K562 (cell line): Measurements from ENCODE around the gene LRRC47. TPM values are rescaled to one million over a fixed set of nuclear protein-coding genes. Genes with fewer than 3 reads are reported as not detected.

ENCODE experiments used
- CTBP1 ChIP-seq: fragments of 450-650 bp; IDR thresholded peaks from 2 replicates; pipeline ENCODE4 v1.6.1; 2016; ENCODE audit warnings: borderline replicate concordance
- GATAD2A ChIP-seq: fragments of 450-650 bp; IDR thresholded peaks from 2 replicates; pipeline ENCODE4 v1.6.1; 2017
- HNRNPUL1 ChIP-seq: fragments of 200-400 bp; formaldehyde crosslinking; IDR thresholded peaks from 2 replicates; pipeline ENCODE4 v1.6.1; 2017; ENCODE audit warnings: low read length
- NFE2L1 ChIP-seq: fragments of 450-650 bp; IDR thresholded peaks from 2 replicates; pipeline ENCODE4 v1.6.1; 2016; ENCODE audit warnings: missing genetic modification characterization, low read depth, mild to moderate bottlenecking, missing compliant biosample characterization, moderate library complexity, borderline replicate concordance
- NFIC ChIP-seq: fragments of 450-650 bp; IDR thresholded peaks from 2 replicates; pipeline ENCODE4 v1.6.1; 2017; ENCODE audit warnings: mild to moderate bottlenecking, inconsistent platforms
- NR0B1 ChIP-seq: fragments of 450-650 bp; IDR thresholded peaks from one replicate; pipeline ENCODE4 v1.6.1; 2018; ENCODE audit warnings: mild to moderate bottlenecking, moderate library complexity; ENCODE audit not compliant: partially characterized antibody
- PHB2 ChIP-seq: fragments of 450-650 bp; IDR thresholded peaks from 2 replicates; pipeline ENCODE4 v1.6.1; 2017; ENCODE audit warnings: low read depth
- POLR2H ChIP-seq: IDR thresholded peaks from 2 replicates; pipeline ENCODE4 v1.6.1; 2016; ENCODE audit warnings: missing genetic modification characterization, low read depth, mild to moderate bottlenecking, control low read depth, missing compliant biosample characterization, moderate library complexity
- RBBP5 ChIP-seq: fragments of 200-600 bp; sonication (generic); IDR thresholded peaks from 2 replicates; pipeline ENCODE4 v1.6.1; 2012; ENCODE audit warnings: borderline replicate concordance, mild to moderate bottlenecking, low read length, control low read depth, inconsistent platforms; ENCODE audit not compliant: insufficient read depth, poor library complexity, severe bottlenecking
- REST ChIP-seq, 2 experiments: fragments of 450-650 bp; formaldehyde crosslinking in 1 of 2; IDR thresholded peaks; 2 replicates each; pipeline versions ENCODE4 v1.4.0 to v1.6.1; 2014 to 2020; ENCODE audit warnings: mild to moderate bottlenecking in 2 of 2, borderline replicate concordance in 1 of 2, low read depth in 1 of 2
- STAG1 ChIP-seq: sonication (generic); formaldehyde crosslinking; IDR thresholded peaks from 2 replicates; pipeline ENCODE4 v1.5.0; 2020; ENCODE audit warnings: missing genetic modification reagents, borderline replicate concordance
- ZMIZ1 ChIP-seq, 2 experiments: fragments of 150-350 bp in 1 of 2; IDR thresholded peaks; 2 replicates each; pipeline ENCODE4 v1.6.1; 2012 to 2016; ENCODE audit warnings: low read depth in 2 of 2, low read length in 2 of 2, mild to moderate bottlenecking in 1 of 2, moderate library complexity in 1 of 2
- ZNF217 ChIP-seq: sonication (generic); formaldehyde crosslinking; IDR thresholded peaks from 2 replicates; pipeline ENCODE4 v1.8.0; 2022; ENCODE audit warnings: mild to moderate bottlenecking, missing genetic modification reagents
- ZNF778 ChIP-seq: fragments of 450-650 bp; formaldehyde crosslinking; IDR thresholded peaks from 2 replicates; pipeline ENCODE4 v1.4.0; 2020; ENCODE audit warnings: mild to moderate bottlenecking, moderate library complexity
- polyA plus RNA-seq, 8 experiments: library from polyadenylated mRNA; depleted of rRNA in 4 of 8; stranded (reverse) in 5 of 8; unstranded in 3 of 8; fragments of >200 nt; fragmentation: Nextera tagmentation in 2 of 8; fragmentation: Illumina TruSeq in 1 of 8; extraction: Ambion mirVana in 2 of 8; extraction: Trizol in 1 of 8; gene quantifications; 2 replicates each; pipeline versions ENCODE4 v1.2.1 to v1.2.3, GENCODE V29; 2011 to 2014; ENCODE audit warnings: inconsistent platforms in 1 of 8, missing spikeins in 1 of 8
- total RNA-seq, 7 experiments: library from RNA; depleted of rRNA in 6 of 7; stranded (reverse); fragments of >200 nt in 6 of 7; fragmentation: Illumina TruSeq in 2 of 7; extraction: Trizol in 2 of 7; gene quantifications; 2 replicates each; pipeline versions ENCODE4 v1.2.1 to v1.2.3, GENCODE V29; 2011 to 2021; ENCODE audit warnings: low replicate concordance in 1 of 7

LRRC47 gene
- total and polyA plus RNA-seq, 9 of the 15 experiments (the other 6 are each of a cell fraction or from before 2014, with no cell fraction given), result 4.6 to 68.0 (median 35.9) TPM

GRCh38 chr1:3774946-3775489, 21.3 kb downstream of the LRRC47 start (continued):
- peak in 1 of 2 experiments; percentile 91; a peak in 2 of 4 replicates for TF ChIP-seq ZMIZ1 (IDR thresholded peaks at IDR 0.05; ENCODE audit: low read depth in 2 of 2, low read length in 2 of 2)
- no peak for TF ChIP-seq POLR2H
- TF ChIP-seq CTBP1, result peak; percentile 91; the same call in 1 of the 2 replicates
- no peak for TF ChIP-seq NFE2L1 (tag)
- no peak for TF ChIP-seq STAG1 (CRISPR knock-in tag)
- peak; percentile 4; the same call in 1 of the 2 replicates for TF ChIP-seq REST (IDR thresholded peaks at IDR 0.05; ENCODE audit: borderline replicate concordance)
- TF ChIP-seq REST (CRISPR knock-in tag; IDR thresholded peaks at IDR 0.05; ENCODE audit: low read depth), result no peak
- peak; percentile 89 for TF ChIP-seq NFIC
- 0 out of 2 replicates have a peak, but pooled peaks have one; percentile 5 for TF ChIP-seq ZNF217 (CRISPR knock-in tag)
- no peak for TF ChIP-seq NR0B1
- no peak for TF ChIP-seq HNRNPUL1
- no peak for TF ChIP-seq ZNF778 (CRISPR knock-in tag)
- peak; percentile 68 for TF ChIP-seq RBBP5
- TF ChIP-seq PHB2, result peak; percentile 83; the same call in 1 of the 2 replicates
- peak; percentile 75; the same call in 1 of the 2 replicates for TF ChIP-seq GATAD2A
